ENCODE results near the gene PTPRM.

Gene PTPRM

DNA sequence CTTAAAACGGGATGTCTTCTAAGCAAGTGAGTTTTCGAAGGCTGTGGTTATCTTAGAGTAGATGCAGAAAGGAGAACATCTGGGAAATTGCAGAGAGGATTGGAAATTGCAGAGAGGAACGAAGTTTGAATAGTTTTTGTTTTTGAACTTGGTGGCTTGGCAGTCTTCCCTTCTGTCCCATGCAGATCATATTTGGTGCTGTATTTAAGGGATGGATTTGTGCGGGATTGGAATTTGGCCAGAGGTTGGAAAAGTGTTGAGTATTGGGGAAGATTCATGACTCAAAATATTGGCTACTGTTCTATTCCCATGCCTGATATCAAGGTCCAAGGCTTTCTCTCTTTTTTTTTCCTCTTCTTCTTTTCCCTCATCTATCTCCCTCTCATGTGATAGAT lies 18.2 kb downstream of the PTPRM start:
- H3K4me3 ChIP-seq (ENCODE audit: low read depth in 1 of 2, low read length in 2 of 2), result no peak overlapping the region
- no peaks in the 10 kb centered on the region for H3K9me3 ChIP-seq (ENCODE audit: insufficient read depth, low read length, severe bottlenecking)
- H3K36me3 ChIP-seq (ENCODE audit: insufficient read depth, low read length), result no peaks in the 10 kb centered on the region
- no peaks in the 10 kb centered on the region for H3K79me2 ChIP-seq (ENCODE audit: insufficient read depth, low read length)
- ATAC-seq (ENCODE audit: insufficient read depth, low read depth) (no peak), DNase-seq (no peak)
- no peaks in the 10 kb centered on the region for H4K20me1 ChIP-seq (ENCODE audit: insufficient read depth, low read length)
- no peak overlapping the region for H3K9ac ChIP-seq (ENCODE audit: low read depth, low read length)
- H3K4me2 ChIP-seq (ENCODE audit: insufficient read depth, low read length), result no peak overlapping the region
- no peak overlapping the region for H2AFZ ChIP-seq (ENCODE audit: low read depth, low read length)
- H3K27me3 ChIP-seq (ENCODE audit: insufficient read depth, low read length, poor library complexity), result no peaks in the 10 kb centered on the region
- H3K27ac ChIP-seq (ENCODE audit: low read length), result no peak overlapping the region
- H3K4me1 ChIP-seq (ENCODE audit: insufficient read depth, low read length), result no peaks in the 10 kb centered on the region
- TF ChIP-seq, protein P1, sequence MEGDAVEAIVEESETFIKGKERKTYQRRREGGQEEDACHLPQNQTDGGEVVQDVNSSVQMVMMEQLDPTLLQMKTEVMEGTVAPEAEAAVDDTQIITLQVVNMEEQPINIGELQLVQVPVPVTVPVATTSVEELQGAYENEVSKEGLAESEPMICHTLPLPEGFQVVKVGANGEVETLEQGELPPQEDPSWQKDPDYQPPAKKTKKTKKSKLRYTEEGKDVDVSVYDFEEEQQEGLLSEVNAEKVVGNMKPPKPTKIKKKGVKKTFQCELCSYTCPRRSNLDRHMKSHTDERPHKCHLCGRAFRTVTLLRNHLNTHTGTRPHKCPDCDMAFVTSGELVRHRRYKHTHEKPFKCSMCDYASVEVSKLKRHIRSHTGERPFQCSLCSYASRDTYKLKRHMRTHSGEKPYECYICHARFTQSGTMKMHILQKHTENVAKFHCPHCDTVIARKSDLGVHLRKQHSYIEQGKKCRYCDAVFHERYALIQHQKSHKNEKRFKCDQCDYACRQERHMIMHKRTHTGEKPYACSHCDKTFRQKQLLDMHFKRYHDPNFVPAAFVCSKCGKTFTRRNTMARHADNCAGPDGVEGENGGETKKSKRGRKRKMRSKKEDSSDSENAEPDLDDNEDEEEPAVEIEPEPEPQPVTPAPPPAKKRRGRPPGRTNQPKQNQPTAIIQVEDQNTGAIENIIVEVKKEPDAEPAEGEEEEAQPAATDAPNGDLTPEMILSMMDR (IDR thresholded peaks at IDR 0.05; ENCODE audit: borderline replicate concordance, extremely low read depth, low read length, poor library complexity, severe bottlenecking), result no peak
- no peak for TF ChIP-seq EZH2 (IDR thresholded peaks at IDR 0.05; ENCODE audit: borderline replicate concordance, low read depth, low read length, severe bottlenecking)

DNA sequence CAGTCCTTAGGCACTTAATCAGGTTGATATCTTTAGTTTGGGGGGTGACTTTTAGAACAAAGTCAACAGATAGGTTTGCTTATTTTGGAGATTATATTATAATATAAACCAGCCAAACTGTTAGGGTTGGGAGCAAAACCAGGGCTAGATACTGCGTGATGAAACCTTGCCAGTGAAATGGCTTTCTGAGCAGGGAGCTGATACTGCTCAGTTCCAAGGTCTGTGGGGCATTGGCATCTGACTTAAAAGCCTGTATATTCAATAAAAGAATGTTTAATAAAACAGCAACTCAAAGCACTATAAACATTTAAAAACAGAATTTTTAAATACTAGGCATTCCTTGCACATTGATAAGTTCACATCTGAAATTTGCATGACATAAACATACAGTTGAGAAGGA lies 19.3 kb downstream of the PTPRM start:
- no peaks in the 10 kb centered on the region for H4K20me1 ChIP-seq (ENCODE audit: insufficient read depth, low read length)
- no peaks in the 10 kb centered on the region for H3K27me3 ChIP-seq (ENCODE audit: insufficient read depth, low read length, poor library complexity)
- no peak overlapping the region for H3K4me2 ChIP-seq (ENCODE audit: insufficient read depth, low read length)

DNA sequence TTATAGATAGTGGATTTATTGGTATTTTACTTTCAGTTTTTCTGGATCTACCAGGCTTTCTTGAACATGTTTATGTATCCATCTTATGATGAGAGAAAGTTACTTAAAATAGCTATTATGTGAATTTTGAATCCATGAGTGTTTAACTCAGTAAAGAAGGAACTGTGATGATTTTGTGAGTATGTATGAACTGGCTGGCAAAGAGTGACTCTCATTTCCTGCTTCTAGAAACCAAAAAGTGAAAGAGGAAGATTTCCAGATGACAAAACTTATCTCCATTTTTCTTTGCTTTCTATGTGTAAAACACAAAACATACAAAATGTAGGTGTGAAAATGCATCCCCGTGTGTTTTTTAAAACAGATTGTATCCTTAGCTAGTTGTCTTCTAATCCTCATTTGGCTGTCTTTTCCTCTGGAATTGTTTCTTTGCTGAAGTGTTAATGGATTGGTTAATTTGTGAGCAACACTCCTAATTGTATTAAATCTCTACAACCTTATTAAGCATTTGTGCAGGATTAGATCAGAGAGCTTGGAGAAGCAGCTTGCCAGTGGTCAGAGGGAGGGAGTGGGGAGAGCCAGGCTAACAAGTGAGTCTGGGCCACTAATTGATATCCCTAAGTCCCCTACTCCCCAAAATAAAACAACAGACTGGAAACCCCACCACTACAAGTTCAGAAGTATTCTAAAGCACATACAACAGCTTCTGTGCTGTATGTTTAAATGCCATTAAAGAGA lies 23.9 kb downstream of the PTPRM start:
- Histone ChIP-seq H3K4me1 (ENCODE audit: insufficient read depth, low read length) (no peaks in the 10 kb centered on the region), H3K4me2 (ENCODE audit: insufficient read depth, low read length) (no peak overlapping the region), H3K4me3 (ENCODE audit: low read depth in 1 of 2, low read length in 2 of 2) (no peak overlapping the region), H2AFZ (ENCODE audit: low read depth, low read length) (no peak overlapping the region), H3K27ac (ENCODE audit: low read length) (no peak overlapping the region), H3K36me3 (ENCODE audit: insufficient read depth, low read length) (no peaks in the 10 kb centered on the region), H3K79me2 (ENCODE audit: insufficient read depth, low read length) (no peaks in the 10 kb centered on the region), H4K20me1 (ENCODE audit: insufficient read depth, low read length) (no peaks in the 10 kb centered on the region), H3K9ac (ENCODE audit: low read depth, low read length) (no peak overlapping the region), H3K9me3 (ENCODE audit: insufficient read depth, low read length, severe bottlenecking) (no peaks in the 10 kb centered on the region), H3K27me3 (ENCODE audit: insufficient read depth, low read length, poor library complexity) (no peaks in the 10 kb centered on the region)
- DNase-seq (no peak), ATAC-seq (ENCODE audit: insufficient read depth, low read depth) (no peak)
- TF ChIP-seq EZH2 (IDR thresholded peaks at IDR 0.05; ENCODE audit: borderline replicate concordance, low read depth, low read length, severe bottlenecking), result no peak
- TF ChIP-seq, protein P1 (IDR thresholded peaks at IDR 0.05; ENCODE audit: borderline replicate concordance, extremely low read depth, low read length, poor library complexity, severe bottlenecking), result no peak

More for the DNA sequence above, 19.3 kb downstream of the PTPRM start:
- TF ChIP-seq, protein P1 (IDR thresholded peaks at IDR 0.05; ENCODE audit: borderline replicate concordance, extremely low read depth, low read length, poor library complexity, severe bottlenecking), result no peak
- no peak for TF ChIP-seq EZH2 (IDR thresholded peaks at IDR 0.05; ENCODE audit: borderline replicate concordance, low read depth, low read length, severe bottlenecking)
- Histone ChIP-seq H3K4me1 (ENCODE audit: insufficient read depth, low read length) (no peaks in the 10 kb centered on the region), H2AFZ (ENCODE audit: low read depth, low read length) (no peak overlapping the region), H3K9ac (ENCODE audit: low read depth, low read length) (no peak overlapping the region), H3K27ac (ENCODE audit: low read length) (no peak overlapping the region), H3K79me2 (ENCODE audit: insufficient read depth, low read length) (no peaks in the 10 kb centered on the region), H3K9me3 (ENCODE audit: insufficient read depth, low read length, severe bottlenecking) (no peaks in the 10 kb centered on the region), H3K4me3 (ENCODE audit: low read depth in 1 of 2, low read length in 2 of 2) (no peak overlapping the region), H3K36me3 (ENCODE audit: insufficient read depth, low read length) (no peaks in the 10 kb centered on the region)
- DNase-seq (no peak), ATAC-seq (ENCODE audit: insufficient read depth, low read depth) (no peak)

Measured in DND-41 (cell line).